HPDE6-E6E7 (cell line): ENCODE results near the gene S100B.

Experiments used
- DNase-seq: peaks from one replicate; pipeline ENCODE4 v3.0.0; 2011; ENCODE audit warnings: missing footprints; ENCODE audit errors: extremely low spot score

Gene S100B

GRCh38 chr21:46560568-46561444 lies 44.1 kb downstream of the S100B start:
- no peak for DNase-seq

DNA sequence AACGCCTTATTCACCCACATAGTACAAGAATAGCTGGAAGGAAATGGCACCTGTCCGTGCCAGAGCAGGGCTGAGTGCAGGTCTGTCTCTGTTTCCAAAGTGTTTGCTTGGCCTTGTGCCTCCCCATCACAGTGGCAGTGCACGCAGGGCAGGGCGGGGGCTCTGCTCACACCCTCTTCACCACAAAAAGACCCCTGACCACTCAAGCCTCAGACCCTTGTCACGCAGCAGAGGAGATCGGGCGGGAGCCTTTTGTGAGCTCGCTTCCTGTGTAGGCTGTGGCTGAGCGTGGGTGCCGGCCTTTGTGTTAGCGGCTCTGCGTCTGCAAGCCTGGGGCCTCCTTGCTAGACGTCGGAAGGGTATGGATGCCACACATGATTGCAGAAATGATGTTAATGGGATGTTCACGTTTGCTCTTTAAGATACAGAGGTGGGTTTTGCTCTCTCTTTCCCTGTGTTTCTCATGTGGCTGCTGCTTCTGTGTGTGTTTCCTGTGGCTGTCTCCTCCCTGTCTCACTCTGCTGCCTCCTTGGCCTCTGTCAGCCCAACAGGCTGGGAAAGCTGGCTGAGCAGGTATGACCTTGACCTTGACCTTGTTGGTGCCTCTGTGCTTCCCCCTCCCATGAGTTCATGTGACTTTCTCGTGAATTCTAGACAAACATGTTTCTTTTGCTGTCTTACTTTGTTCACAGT lies 45.4 kb downstream of the S100B start:
- no peak for DNase-seq

DNA sequence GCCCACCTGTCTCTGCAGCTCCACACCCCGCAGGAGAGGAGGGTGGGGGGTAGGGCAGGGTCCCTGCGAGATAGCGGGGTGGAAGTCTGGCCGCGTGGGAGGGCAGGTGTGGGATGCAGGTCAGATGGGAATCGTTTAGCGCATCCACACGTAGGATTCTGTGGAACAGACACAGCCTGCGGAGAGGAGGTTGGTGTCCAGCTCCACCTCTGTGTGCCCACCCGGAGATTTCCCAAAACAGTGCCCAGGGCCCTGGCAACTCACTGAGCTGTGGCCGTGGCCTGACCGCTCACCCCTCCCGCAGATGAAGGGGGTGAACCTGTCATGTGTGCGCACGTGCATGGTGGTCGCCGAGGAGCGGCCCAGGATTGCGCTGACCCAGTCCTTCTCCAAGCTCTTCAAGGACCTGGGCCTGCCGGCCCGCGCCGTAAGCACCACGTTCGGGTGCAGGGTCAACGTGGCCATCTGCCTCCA lies 46.9 kb downstream of the S100B start:
- DNase-seq = no peak

DNA sequence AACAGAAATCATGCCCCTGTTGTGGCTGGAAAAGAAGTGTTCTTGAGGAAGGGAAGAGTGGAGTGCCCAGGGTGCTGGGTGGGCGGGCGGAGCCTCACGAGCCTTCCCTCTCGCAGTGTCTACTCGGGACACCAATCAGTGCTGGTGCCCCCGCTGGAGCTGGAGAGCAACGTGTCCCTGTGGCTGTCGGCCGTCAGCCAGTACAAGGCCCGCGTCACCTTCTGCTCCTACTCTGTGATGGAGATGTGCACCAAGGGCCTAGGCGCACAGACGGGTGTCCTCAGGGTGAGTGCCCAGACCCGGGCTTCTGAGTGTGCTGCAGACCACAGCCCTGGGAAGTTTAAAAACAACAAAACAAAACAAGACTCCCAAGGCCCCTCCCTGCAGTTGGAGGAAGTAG lies 47.4 kb downstream of the S100B start:
- no peak for DNase-seq

- no peak for DNase-seq
These were observed 48.1 kb downstream of the S100B start for GRCh38 chr21:46556802-46557201.

DNA sequence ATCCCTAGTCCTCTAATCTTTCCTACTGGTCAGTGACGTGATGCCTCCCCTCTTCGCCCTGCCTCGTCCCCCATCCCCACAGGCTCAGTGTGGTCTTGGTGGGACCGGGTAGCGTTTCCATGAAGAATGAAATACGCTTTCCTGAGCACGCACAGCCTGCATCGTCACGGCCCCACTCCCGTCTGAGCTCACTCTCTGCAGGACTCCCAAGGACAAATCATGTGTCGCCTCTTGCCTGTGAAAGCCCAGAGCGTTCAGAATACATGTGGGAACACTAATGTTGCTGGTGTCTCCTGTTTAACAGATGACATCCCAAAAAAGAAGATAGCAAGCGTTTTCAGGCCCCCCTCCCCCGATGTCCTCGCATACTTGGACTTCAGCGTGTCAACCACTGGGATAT lies 49.2 kb downstream of the S100B start:
- DNase-seq = no peak

- DNase-seq = no peak
These were observed 49.7 kb downstream of the S100B start for GRCh38 chr21:46555225-46555617.

GRCh38 chr21:46554431-46555224 lies 50.3 kb downstream of the S100B start:
- no peak for DNase-seq

GRCh38 chr21:46553993-46554392 lies 50.9 kb downstream of the S100B start:
- no peak for DNase-seq

DNA sequence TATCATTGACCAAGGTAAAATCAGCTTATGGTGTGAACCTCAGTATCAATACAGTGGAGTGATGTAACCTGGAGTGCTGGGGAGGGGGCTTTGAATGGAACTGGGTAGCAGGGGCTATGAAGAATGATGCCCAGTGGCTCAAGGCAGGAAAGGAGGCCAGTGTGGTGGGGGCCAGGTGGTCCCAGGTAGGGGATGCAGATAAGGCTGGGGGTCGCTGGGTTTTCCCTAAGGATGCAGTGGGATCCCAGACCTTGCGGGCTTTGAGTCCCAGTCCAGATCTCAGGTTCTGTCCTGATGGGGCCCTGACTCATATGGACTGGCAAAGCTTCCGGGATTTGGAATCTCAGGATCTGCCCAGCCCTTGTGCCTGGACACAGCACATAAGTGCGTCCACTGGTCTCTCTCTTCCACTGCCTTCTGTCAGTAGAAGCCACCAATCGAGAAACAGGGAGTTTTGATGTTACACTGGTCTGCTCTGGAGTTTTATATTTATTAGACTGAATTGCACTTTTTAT lies 52.0 kb downstream of the S100B start:
- no peak for DNase-seq

DNA sequence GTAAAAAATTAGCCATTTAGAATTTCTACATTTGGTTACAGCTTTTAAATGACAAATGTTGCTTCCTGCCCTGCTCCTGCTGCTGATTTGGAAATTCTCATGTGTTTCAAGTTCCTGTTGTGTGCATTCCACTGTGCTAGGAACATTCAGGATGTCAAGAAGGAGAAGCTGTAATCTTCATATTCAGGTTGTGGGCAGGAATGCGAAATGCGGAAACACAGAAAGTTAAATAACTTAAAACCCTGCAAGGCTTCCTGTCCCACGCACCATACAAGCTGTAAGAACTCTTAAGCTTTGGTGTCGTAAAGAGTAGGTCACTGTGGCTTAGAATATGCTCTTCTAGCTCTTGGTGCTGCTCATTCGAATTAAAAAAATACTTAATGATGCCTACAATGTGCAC lies 52.6 kb downstream of the S100B start:
- no peak for DNase-seq

DNA sequence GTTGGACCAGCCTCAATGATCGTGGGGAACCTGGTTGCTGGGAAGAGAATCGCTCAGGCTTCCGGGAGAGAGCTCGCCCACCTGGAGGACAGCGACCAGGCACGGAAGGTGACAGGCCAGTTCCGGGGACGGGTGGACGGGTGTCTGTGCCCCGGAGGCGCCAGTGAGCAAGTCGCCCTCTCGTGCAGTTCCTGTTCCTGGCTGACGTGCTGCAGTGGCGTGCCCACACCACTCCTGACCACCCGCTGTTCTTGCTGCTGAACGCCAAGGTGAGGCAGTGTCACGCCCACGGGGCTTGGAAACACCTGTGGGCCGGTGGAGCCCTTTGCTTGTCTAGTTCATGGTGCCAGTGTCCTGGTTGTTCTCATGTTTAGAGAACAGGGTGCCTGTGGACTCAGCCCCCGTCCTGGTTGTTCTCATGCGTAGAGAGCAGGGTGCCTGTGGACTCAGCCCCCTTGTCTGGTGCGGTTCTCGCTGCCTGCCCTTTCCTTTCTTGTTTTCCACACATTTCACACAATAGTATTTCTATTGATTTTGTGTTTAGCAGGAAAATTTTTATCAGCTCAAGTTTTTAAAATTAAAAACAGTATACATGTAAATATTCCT lies 53.1 kb downstream of the S100B start:
- no peak for DNase-seq

DNA sequence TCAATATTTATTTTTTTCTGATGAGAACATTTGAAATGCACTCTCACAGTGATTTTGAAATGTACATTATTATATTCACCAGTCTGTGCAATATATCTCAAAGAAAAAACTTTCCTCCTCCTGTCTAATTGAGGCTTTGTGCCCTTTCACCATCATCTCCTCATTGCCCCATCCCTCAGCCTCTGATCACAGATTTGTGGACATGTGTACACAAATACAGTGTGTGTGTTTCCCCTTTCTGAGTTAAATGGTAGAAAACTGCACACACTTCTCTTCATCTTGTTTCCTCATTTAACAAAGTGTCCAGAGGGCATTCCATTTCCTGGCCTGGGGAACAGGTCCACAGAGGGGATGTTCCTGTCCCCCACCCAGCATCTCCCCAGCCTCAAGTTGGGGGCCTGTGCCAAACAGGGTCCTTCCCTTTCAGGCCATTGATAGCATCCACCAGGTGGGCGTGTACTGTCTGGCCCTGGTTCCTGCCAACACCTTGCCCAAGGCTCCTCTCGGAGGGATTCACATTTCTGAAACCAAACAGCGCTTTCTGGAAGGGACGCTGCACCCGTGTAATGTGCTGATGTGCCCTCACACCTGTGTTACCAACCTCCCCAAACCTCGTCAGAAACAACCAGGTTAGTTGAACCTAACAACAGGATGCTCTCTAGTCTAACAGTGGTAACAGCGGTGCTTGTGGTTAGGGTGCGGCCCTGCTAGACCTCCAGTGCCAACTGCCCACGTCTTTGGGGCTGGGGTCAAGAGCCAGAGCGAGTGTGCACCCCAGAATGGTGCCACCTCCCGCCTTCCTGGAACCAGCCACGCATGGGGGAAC lies 54.6 kb downstream of the S100B start:
- DNase-seq = no peak

DNA sequence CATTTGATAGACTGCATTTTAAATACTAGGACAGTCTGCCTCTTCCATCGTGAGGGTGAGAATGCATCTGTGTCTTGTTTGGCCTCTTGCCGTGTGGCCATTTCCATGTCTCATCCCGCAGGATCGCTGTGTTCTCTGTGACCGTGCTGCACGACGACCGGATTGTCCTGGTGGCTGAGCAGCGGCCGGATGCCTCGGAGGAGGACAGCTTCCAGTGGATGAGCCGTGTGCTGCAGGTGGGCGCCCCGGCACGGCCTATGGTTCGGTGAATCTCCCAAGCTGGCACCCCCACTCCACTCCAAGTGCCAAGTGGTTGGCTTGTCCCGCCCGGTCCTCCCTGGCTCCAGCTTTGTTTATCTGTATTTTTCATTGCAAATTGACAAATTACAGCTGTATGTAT lies 55.2 kb downstream of the S100B start:
- no peak for DNase-seq
